PC-3 (cell line): ENCODE data around the gene B3GNT5. TPM values are rescaled to one million over a fixed set of nuclear protein-coding genes. Genes with fewer than 3 reads are reported as not detected.

ENCODE experiments used
- ATAC-seq: fragments of 200-7000 bp; cut with Tn5 transposase; 2 replicates; pipeline ENCODE4 v1.9.1; 2020; ENCODE audit warnings: mild to moderate bottlenecking, moderate library complexity
- BruUV-seq: library from RNA; stranded (reverse); fragments of 400-500 nt; replicated peaks from 2 replicates; lab custom pipeline; 2021; lab: Mats Ljungman, UMichigan
- CTCF ChIA-PET: fragments of 300-600 bp; sonication (Branson Sonifier 250); formaldehyde crosslinking; loops from one replicate; lab custom pipeline; 2022; ENCODE audit warnings: antibody characterized with exemption; lab: Charles Lee
- POLR2A ChIA-PET: fragments of 300-600 bp; sonication (Branson Sonifier 250); formaldehyde crosslinking; loops from one replicate; lab custom pipeline; 2022; ENCODE audit warnings: antibody characterized with exemption; ENCODE audit not compliant: unreplicated experiment; lab: Charles Lee
- DNase-seq: peaks from one replicate; pipeline ENCODE4 v3.0.0-alpha.2; 2015
- H2AFZ ChIP-seq: fragments of 300-600 bp; sonication (generic); 2 replicates; pipeline ENCODE4 v1.6.0; 2016; ENCODE audit warnings: antibody characterized with exemption, low read length
- H3F3A ChIP-seq: fragments of 300-600 bp; sonication (generic); one replicate; pipeline ENCODE4 v1.6.0; 2017; ENCODE audit warnings: antibody characterized with exemption, low read length, control low read depth, mild to moderate bottlenecking; ENCODE audit not compliant: unreplicated experiment
- H3K27ac ChIP-seq: fragments of 300-600 bp; sonication (generic); 2 replicates; pipeline ENCODE4 v1.5.1; 2016; ENCODE audit warnings: mild to moderate bottlenecking, low read length
- H3K27me3 ChIP-seq: fragments of 300-600 bp; sonication (generic); 2 replicates; pipeline ENCODE4 v1.6.1; 2016; ENCODE audit warnings: low read length, mixed read lengths
- H3K36me3 ChIP-seq: fragments of 300-600 bp; sonication (generic); 2 replicates; pipeline ENCODE4 v1.6.1; 2016; ENCODE audit warnings: low read depth, mixed run types, low read length, mixed read lengths
- H3K4me1 ChIP-seq: fragments of 300-600 bp; sonication (generic); 2 replicates; pipeline ENCODE4 v1.5.1; 2016; ENCODE audit warnings: low read length; ENCODE audit not compliant: insufficient read depth
- H3K4me2 ChIP-seq: fragments of 300-600 bp; sonication (generic); 2 replicates; pipeline ENCODE4 v1.6.0; 2016; ENCODE audit warnings: low read length
- H3K4me3 ChIP-seq: fragments of 300-600 bp; sonication (generic); 2 replicates; pipeline ENCODE4 v1.5.1; 2016; ENCODE audit warnings: mild to moderate bottlenecking, low read length, mixed read lengths
- H3K79me2 ChIP-seq: fragments of 300-600 bp; sonication (generic); 2 replicates; pipeline ENCODE4 v1.6.1; 2017; ENCODE audit warnings: low read length, mixed read lengths
- H3K9ac ChIP-seq: fragments of 300-600 bp; sonication (generic); 2 replicates; pipeline ENCODE4 v1.6.0; 2016; ENCODE audit warnings: mild to moderate bottlenecking, low read length
- H3K9me2 ChIP-seq: fragments of 300-600 bp; sonication (generic); replicated peaks from 2 replicates; pipeline ENCODE4 v1.6.1; 2016; ENCODE audit warnings: mixed run types, low read length, mixed read lengths
- H3K9me3 ChIP-seq: fragments of 300-600 bp; sonication (generic); 2 replicates; pipeline ENCODE4 v1.6.1; 2016; ENCODE audit warnings: low read length, mixed read lengths
- H4K20me1 ChIP-seq: fragments of 300-600 bp; sonication (generic); 2 replicates; pipeline ENCODE4 v1.6.1; 2016; ENCODE audit warnings: low read length, mixed read lengths
- CTCF ChIP-seq: fragments of 300-600 bp; sonication (generic); conservative IDR thresholded peaks from 2 replicates; pipeline ENCODE4 v1.5.1; 2017; ENCODE audit warnings: antibody characterized with exemption, low read depth, mild to moderate bottlenecking, low read length
- EZH2 ChIP-seq: fragments of 300-600 bp; sonication (generic); IDR thresholded peaks from one replicate; pipeline ENCODE4 v1.6.1; 2017; ENCODE audit warnings: antibody characterized with exemption, mild to moderate bottlenecking, low read length; ENCODE audit not compliant: unreplicated experiment
- EZH2phosphoT487 ChIP-seq: fragments of 300-600 bp; sonication (generic); IDR thresholded peaks from 2 replicates; pipeline ENCODE4 v1.6.1; 2018; ENCODE audit warnings: mild to moderate bottlenecking, antibody characterized with exemption, low read length, borderline replicate concordance
- intact Hi-C: fragments of 100-400 bp; cut with micrococcal nuclease; formaldehyde crosslinking; loops from 2 replicates; pipeline ENCODE4 v1.9.0; 2023
- total RNA-seq: library from RNA; depleted of rRNA; stranded (reverse); fragments of >200 nt; gene quantifications from 2 replicates; pipeline ENCODE4 v1.2.3, GENCODE V29; 2014

B3GNT5 gene
- total RNA-seq, 1 experiment from 2014 or later = 22.9 TPM

GRCh38 chr3:183233966-183234365, 19.1 kb upstream of the B3GNT5 start:
- intact Hi-C loops = no loop called here

GRCh38 chr3:183239046-183239445, 14.0 kb upstream of the B3GNT5 start:
- no TSS peak for BruUV-seq
- Histone ChIP-seq H3K9me2 (no peaks in the 10 kb centered on the region), H4K20me1 (no peaks in the 10 kb centered on the region), H3K4me3 (no peak overlapping the region), H3K4me1 (peaks cover 6% of the 10 kb centered on the region), H3K4me2 (no peak overlapping the region), H3K27me3 (no peaks in the 10 kb centered on the region), H3K9me3 (peaks cover 7% of the 10 kb centered on the region; the same call in 1 of the 2 replicates), H3K79me2 (no peaks in the 10 kb centered on the region), H3K9ac (no peak overlapping the region), H3K27ac (no peak overlapping the region), H3F3A (no peaks in the 10 kb centered on the region), H3K36me3 (0 out of 2 replicates have a peak, but pooled peaks cover 4% of the 10 kb centered on the region), H2AFZ (no peak overlapping the region)
- TF ChIP-seq EZH2phosphoT487 = no peak
- TF ChIP-seq CTCF = no peak
- no peak for TF ChIP-seq EZH2
- intact Hi-C loops = no loop called here
- ChIA-PET CTCF (no interaction called here), POLR2A (no interaction called here)
- no peak for DNase-seq
- no peak for ATAC-seq

More at GRCh38 chr3:183233966-183234365, 19.1 kb upstream of the B3GNT5 start:
- H3K9me2 ChIP-seq = no peaks in the 10 kb centered on the region
- no peaks in the 10 kb centered on the region for H3K79me2 ChIP-seq
- no peak overlapping the region for H3K9ac ChIP-seq
- ATAC-seq (no peak), DNase-seq (no peak)
- H4K20me1 ChIP-seq = no peaks in the 10 kb centered on the region
- H3K27me3 ChIP-seq = no peaks in the 10 kb centered on the region
- H3K36me3 ChIP-seq = no peaks in the 10 kb centered on the region
- POLR2A ChIA-PET = no interaction called here
- H3K4me2 ChIP-seq = no peak overlapping the region
- no peaks in the 10 kb centered on the region for H3K9me3 ChIP-seq
- no peaks in the 10 kb centered on the region for H3F3A ChIP-seq
- H2AFZ ChIP-seq = no peak overlapping the region
- TF ChIP-seq EZH2phosphoT487 = no peak
- no peak for TF ChIP-seq EZH2
- TF ChIP-seq CTCF = no peak
- H3K27ac ChIP-seq = no peak overlapping the region
- no peak overlapping the region for H3K4me3 ChIP-seq
- no peaks in the 10 kb centered on the region for H3K4me1 ChIP-seq
- no TSS peak for BruUV-seq
- CTCF ChIA-PET = no interaction called here

GRCh38 chr3:183242431-183242830, 10.6 kb upstream of the B3GNT5 start:
- H3K27me3 ChIP-seq = no peaks in the 10 kb centered on the region
- H3K4me3 ChIP-seq = no peak overlapping the region
- no peaks in the 10 kb centered on the region for H3K9me2 ChIP-seq
- H3K4me1 ChIP-seq = peaks cover 20% of the 10 kb centered on the region
- peaks cover 7% of the 10 kb centered on the region; the same call in 1 of the 2 replicates for H3K9me3 ChIP-seq
- intact Hi-C loops = no loop called here
- ATAC-seq (no peak), DNase-seq (no peak)
- H3K4me2 ChIP-seq = no peak overlapping the region
- no peaks in the 10 kb centered on the region for H3F3A ChIP-seq
- ChIA-PET CTCF (no interaction called here), POLR2A (no interaction called here)
- BruUV-seq = no TSS peak
- no peak overlapping the region for H2AFZ ChIP-seq
- H3K9ac ChIP-seq = no peak overlapping the region
- H3K79me2 ChIP-seq = no peaks in the 10 kb centered on the region
- 0 out of 2 replicates have a peak, but pooled peaks cover 4% of the 10 kb centered on the region for H3K36me3 ChIP-seq
- no peak overlapping the region for H3K27ac ChIP-seq
- TF ChIP-seq EZH2 (no peak), CTCF (no peak), EZH2phosphoT487 (no peak)
- H4K20me1 ChIP-seq = no peaks in the 10 kb centered on the region
